Esophagus muscularis mucosa (tissue), 4 donors: ENCODE measurements around the gene MELTF.

Experiments used
- EP300 ChIP-seq: sonication (generic); formaldehyde crosslinking; IDR thresholded peaks from one replicate; pipeline ENCODE4 v1.6.1; 2017; ENCODE audit warnings: antibody characterized with exemption
- POLR2A ChIP-seq: fragments of 450-650 bp; IDR thresholded peaks from one replicate; pipeline ENCODE4 v1.6.1; 2017; ENCODE audit warnings: antibody characterized with exemption, moderate library complexity, mild to moderate bottlenecking, low read depth
- POLR2AphosphoS5 ChIP-seq, 2 donors: sonication (generic); formaldehyde crosslinking; IDR thresholded peaks; one replicate each; pipeline ENCODE4 v1.6.1; 2017; ENCODE audit warnings: antibody characterized with exemption in 2 of 2
- TF ChIP-seq, protein P1 (sequence below), 3 experiments: fragments of 200-600 bp in 2 of 3; fragments of 450-650 bp in 1 of 3; sonication (generic) in 2 of 3; IDR thresholded peaks; one replicate each; pipeline ENCODE4 v1.5.1; 2017 to 2019; ENCODE audit warnings: antibody characterized with exemption in 3 of 3, mild to moderate bottlenecking in 2 of 3, moderate library complexity in 1 of 3

DNA sequence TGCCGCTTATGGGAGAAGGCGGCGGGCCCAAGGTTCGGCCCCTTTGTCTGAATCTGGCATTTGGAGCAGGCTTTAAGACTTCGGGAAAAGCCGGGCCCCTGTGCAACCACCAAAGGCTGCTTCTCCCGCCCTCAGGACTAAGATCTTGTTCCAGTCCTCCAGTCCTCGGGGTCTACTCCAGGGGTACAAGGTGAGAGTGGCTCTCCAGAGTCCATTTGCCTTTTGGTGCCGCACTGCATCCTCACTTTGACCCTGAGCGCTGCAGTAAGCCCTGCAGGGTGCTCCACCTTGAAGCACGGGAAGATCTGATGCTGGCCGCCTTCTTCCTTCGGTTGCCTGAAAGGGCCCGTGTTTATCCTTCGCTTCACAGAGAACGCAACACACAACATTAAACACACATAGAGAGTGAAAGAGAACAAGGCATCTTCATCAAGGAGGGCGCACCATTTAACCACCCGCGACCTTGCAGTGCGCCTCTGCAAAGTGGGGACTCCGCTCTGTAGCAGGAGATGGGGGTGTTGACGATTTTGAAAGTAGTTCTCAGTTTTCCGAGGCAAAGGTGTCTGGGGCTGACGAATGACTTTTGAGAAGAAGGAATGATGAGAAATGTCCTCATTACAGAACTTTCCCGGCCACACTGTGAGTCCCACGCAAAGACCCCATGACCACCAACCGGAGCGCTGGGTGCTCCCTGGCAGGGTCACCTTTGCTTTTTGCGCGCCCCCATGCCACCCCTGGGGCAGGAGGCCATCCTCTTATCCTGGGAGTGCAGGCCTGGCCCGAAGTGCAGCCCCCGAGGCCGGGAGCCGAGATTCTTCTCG is 62.0 kb downstream of the MELTF start:
- TF ChIP-seq, protein P1, sequence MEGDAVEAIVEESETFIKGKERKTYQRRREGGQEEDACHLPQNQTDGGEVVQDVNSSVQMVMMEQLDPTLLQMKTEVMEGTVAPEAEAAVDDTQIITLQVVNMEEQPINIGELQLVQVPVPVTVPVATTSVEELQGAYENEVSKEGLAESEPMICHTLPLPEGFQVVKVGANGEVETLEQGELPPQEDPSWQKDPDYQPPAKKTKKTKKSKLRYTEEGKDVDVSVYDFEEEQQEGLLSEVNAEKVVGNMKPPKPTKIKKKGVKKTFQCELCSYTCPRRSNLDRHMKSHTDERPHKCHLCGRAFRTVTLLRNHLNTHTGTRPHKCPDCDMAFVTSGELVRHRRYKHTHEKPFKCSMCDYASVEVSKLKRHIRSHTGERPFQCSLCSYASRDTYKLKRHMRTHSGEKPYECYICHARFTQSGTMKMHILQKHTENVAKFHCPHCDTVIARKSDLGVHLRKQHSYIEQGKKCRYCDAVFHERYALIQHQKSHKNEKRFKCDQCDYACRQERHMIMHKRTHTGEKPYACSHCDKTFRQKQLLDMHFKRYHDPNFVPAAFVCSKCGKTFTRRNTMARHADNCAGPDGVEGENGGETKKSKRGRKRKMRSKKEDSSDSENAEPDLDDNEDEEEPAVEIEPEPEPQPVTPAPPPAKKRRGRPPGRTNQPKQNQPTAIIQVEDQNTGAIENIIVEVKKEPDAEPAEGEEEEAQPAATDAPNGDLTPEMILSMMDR (IDR thresholded peaks at IDR 0.05) = no peak
- TF ChIP-seq POLR2AphosphoS5 (IDR thresholded peaks at IDR 0.05) = no peak
- TF ChIP-seq POLR2A = no peak
- TF ChIP-seq EP300 = no peak
